Gastrocnemius medialis (tissue), 4 donors: ENCODE results near the gene XRRA1. TPM values are rescaled to one million over a fixed set of nuclear protein-coding genes. Genes with fewer than 3 reads are reported as not detected.
A peak's percentile ranks its signal among the peaks of the same experiment; 100 is the strongest.

Source experiments
- ATAC-seq, 2 donors: fragments of 150-250 bp; one replicate each; pipeline ENCODE4 v1.9.1; 2016
- DNase-seq, 2 donors: peaks; one replicate each; pipeline ENCODE4 v3.0.0-alpha.2; 2019
- H3K27ac ChIP-seq, 4 donors: fragments of 200-600 bp; sonication (generic); 1 replicate in 1 of 4; 2 replicates in 3 of 4; pipeline ENCODE4 v1.5.1; 2016 to 2018; ENCODE audit warnings: mild to moderate bottlenecking in 2 of 4, moderate library complexity in 1 of 4
- H3K27me3 ChIP-seq, 3 donors: fragments of 200-600 bp; sonication (generic) in 2 of 3; 1 replicate in 1 of 3; 2 replicates in 2 of 3; pipeline versions ENCODE4 v1.5.1 to v1.6.0; 2016 to 2019; ENCODE audit warnings: mild to moderate bottlenecking in 1 of 3, moderate library complexity in 1 of 3
- H3K36me3 ChIP-seq, 2 donors: fragments of 200-600 bp; sonication (generic) in 1 of 2; one replicate each; pipeline ENCODE4 v1.5.1; 2017 to 2018
- H3K4me1 ChIP-seq, 2 donors: fragments of 200-600 bp; sonication (generic) in 1 of 2; one replicate each; pipeline ENCODE4 v1.5.1; 2016 to 2017; ENCODE audit warnings: mild to moderate bottlenecking in 2 of 2
- H3K4me3 ChIP-seq, 4 donors: fragments of 200-600 bp; sonication (generic) in 3 of 4; 1 replicate in 1 of 4; 2 replicates in 3 of 4; pipeline ENCODE4 v1.5.1; 2016 to 2019; ENCODE audit warnings: mild to moderate bottlenecking in 2 of 4
- H3K9me3 ChIP-seq, 3 donors: fragments of 200-600 bp; sonication (generic) in 2 of 3; 1 replicate in 1 of 3; 2 replicates in 2 of 3; pipeline ENCODE4 v1.5.1; 2016 to 2019
- POLR2A ChIP-seq, 2 donors: fragments of 450-650 bp; IDR thresholded peaks; one replicate each; pipeline ENCODE4 v1.6.1; 2017; ENCODE audit warnings: antibody characterized with exemption in 2 of 2, mild to moderate bottlenecking in 2 of 2, moderate library complexity in 2 of 2
- in situ Hi-C, 4 donors: fragments of 200-750 bp; cut with MboI; loops; one replicate each; pipeline versions ENCODE4 v1.15.0 to v1.8.0; 2017; ENCODE audit warnings: low sequenced_read_pairs in 4 of 4
- intact Hi-C: fragments of 100-400 bp; cut with DNase I; formaldehyde crosslinking; loops from one replicate; pipeline ENCODE4 v1.15.1; 2023; ENCODE audit warnings: low total_unique reads
- total RNA-seq, 4 donors: library from RNA; depleted of rRNA; stranded (reverse); fragments of >200 nt; gene quantifications; one replicate each; pipeline versions ENCODE4 v1.1.0 to v1.2.3, GENCODE V29; 2016
- TF ChIP-seq, protein P1 (sequence below), 5 experiments: fragments of 450-650 bp in 3 of 5; fragments of 200-600 bp in 2 of 5; sonication (generic) in 2 of 5; IDR thresholded peaks in 4 of 5; conservative IDR thresholded peaks in 1 of 5; 1 replicate in 4 of 5; 2 replicates in 1 of 5; pipeline ENCODE4 v1.5.1; 2016 to 2019; ENCODE audit warnings: antibody characterized with exemption in 5 of 5, mild to moderate bottlenecking in 3 of 5, moderate library complexity in 3 of 5

Gene XRRA1
- total RNA-seq, 4 donors from 2014 or later, result 7.8 to 16.8 (median 8.8) TPM

DNA sequence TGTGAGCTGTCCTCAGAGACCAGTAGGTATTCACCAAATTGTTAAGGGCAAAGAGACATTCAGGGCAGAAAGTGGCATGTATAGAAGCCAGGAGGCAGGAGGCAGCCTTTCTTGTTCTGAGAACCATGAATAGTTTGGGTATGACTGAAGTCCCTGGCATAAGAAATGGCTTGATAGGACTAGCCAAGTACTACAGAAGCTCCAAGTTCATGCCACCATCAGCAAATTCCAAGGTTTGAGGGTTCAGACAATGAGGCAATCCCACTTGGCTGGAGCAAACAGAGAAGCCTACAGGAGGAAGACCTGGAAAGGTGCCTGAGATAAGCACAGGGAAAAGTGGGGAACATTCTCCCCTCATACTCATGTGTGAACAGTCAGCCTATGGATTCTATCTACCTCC lies 25.8 kb downstream of the XRRA1 start:
- Histone ChIP-seq H3K27me3 (no peaks in the 10 kb centered on the region), H3K4me1 (peaks cover 6 to 20% of the 10 kb centered on the region in 2 donors)
- in situ Hi-C loops, result loop anchor here in 1 of 4 donors (10.0 kb wide), 2 partner anchors 102 to 322 kb away; partner anchors contain the start of gene TPBGL

DNA sequence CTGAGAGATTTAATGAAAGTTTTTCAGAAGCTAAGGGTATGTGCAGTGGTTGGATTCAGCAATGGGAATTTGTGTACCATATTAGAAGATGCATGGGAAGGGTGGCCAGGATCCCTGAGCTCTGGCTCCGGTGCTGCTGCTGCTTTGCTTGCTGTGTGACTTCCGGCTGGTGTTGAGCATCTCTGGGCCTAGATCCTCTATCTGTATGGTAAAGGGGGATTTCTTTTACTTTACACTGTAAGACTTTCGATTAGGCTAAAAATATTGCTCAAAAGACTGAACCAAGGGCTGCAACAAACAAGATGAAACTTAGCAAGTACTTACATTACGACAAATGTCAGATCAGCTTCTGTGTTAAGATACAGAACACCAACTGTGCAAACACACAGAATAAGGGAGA lies 39.1 kb downstream of the XRRA1 start:
- H3K27ac ChIP-seq, result no peak overlapping the region
- peaks cover 0 to 21% of the 10 kb centered on the region in 2 donors for H3K36me3 ChIP-seq

More for the DNA sequence above, 25.8 kb downstream of the XRRA1 start:
- no peak for TF ChIP-seq POLR2A (IDR thresholded peaks at IDR 0.05)
- TF ChIP-seq, protein P1, sequence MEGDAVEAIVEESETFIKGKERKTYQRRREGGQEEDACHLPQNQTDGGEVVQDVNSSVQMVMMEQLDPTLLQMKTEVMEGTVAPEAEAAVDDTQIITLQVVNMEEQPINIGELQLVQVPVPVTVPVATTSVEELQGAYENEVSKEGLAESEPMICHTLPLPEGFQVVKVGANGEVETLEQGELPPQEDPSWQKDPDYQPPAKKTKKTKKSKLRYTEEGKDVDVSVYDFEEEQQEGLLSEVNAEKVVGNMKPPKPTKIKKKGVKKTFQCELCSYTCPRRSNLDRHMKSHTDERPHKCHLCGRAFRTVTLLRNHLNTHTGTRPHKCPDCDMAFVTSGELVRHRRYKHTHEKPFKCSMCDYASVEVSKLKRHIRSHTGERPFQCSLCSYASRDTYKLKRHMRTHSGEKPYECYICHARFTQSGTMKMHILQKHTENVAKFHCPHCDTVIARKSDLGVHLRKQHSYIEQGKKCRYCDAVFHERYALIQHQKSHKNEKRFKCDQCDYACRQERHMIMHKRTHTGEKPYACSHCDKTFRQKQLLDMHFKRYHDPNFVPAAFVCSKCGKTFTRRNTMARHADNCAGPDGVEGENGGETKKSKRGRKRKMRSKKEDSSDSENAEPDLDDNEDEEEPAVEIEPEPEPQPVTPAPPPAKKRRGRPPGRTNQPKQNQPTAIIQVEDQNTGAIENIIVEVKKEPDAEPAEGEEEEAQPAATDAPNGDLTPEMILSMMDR (IDR thresholded peaks at IDR 0.05 in 4 of 5, conservative IDR thresholded peaks at IDR 0.05 in 1 of 5), result no peak
- Histone ChIP-seq H3K9me3 (no peaks in the 10 kb centered on the region), H3K36me3 (peaks cover 0 to 33% of the 10 kb centered on the region in 2 donors), H3K27ac (no peak overlapping the region), H3K4me3 (no peak overlapping the region)
- intact Hi-C loops, result loop anchor here (10.0 kb wide), 1 partner anchor 282 kb away; no protein-coding TSS in a partner anchor
- DNase-seq (no peak), ATAC-seq (peak in 1 of 2 donors; percentile 26)

DNA sequence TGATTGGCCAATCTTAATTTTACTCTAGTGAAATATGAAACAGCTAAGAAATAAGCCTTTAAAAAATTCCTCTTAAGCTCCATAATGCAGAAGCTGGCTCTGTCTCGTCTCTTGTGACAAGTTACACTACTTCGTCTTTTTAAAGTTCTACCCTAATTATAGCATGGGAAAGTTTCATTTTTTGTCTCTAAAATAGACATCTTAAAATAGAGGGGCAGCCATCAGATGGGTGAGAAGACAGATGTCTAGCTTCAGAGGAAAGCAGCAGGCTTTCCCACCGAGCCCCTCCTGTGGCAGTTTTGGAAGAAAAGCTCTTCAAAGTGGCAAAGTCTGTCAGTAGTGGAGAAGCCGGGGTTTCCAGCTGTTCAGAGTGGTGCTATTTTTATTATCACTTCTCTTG lies 39.5 kb downstream of the XRRA1 start:
- H3K9me3 ChIP-seq, result no peaks in the 10 kb centered on the region
- intact Hi-C loops (no loop called here), in situ Hi-C loops (no loop called here)
- H3K4me1 ChIP-seq, result peaks cover 0 to 9% of the 10 kb centered on the region in 2 donors
- ATAC-seq (no peak), DNase-seq (no peak)
- no peaks in the 10 kb centered on the region for H3K27me3 ChIP-seq
- no peak overlapping the region for H3K27ac ChIP-seq
- no peak for TF ChIP-seq POLR2A (IDR thresholded peaks at IDR 0.05)
- TF ChIP-seq, protein P1 (IDR thresholded peaks at IDR 0.05 in 4 of 5, conservative IDR thresholded peaks at IDR 0.05 in 1 of 5), result no peak
- H3K4me3 ChIP-seq, result no peak overlapping the region
- H3K36me3 ChIP-seq, result peaks cover 0 to 21% of the 10 kb centered on the region in 2 donors

More for the DNA sequence above, 39.1 kb downstream of the XRRA1 start:
- in situ Hi-C loops, result no loop called here
- intact Hi-C loops, result no loop called here
- ATAC-seq (no peak), DNase-seq (no peak)
- no peak for TF ChIP-seq POLR2A (IDR thresholded peaks at IDR 0.05)
- TF ChIP-seq, protein P1 (IDR thresholded peaks at IDR 0.05 in 4 of 5, conservative IDR thresholded peaks at IDR 0.05 in 1 of 5), result no peak
- no peaks in the 10 kb centered on the region for H3K9me3 ChIP-seq
- no peak overlapping the region for H3K4me3 ChIP-seq
- no peaks in the 10 kb centered on the region for H3K27me3 ChIP-seq
- H3K4me1 ChIP-seq, result peaks cover 0 to 7% of the 10 kb centered on the region in 2 donors

DNA sequence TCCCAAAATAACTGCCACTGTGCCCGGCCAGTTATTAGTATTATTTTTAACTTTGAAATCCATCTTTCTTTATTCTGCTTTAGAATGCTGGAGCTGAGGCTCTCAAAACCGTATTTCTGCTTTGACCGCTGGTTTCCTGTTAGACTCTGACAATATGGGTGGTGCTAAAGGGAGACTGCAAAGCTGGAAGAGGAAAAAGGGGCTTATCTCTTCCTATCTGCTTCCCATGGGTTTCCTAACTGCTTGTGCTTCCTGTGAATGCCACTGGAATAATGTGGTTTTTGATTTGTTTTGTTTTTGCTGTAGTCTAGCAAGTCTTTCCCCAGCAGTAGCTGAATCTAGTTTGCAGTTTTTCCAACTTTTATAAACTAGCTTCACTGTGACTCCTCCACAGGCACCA lies 43.6 kb downstream of the XRRA1 start:
- DNase-seq (no peak), ATAC-seq (no peak)
- no peak overlapping the region for H3K4me3 ChIP-seq
- intact Hi-C loops, result no loop called here
- no peaks in the 10 kb centered on the region for H3K27me3 ChIP-seq
- in situ Hi-C loops, result no loop called here
- H3K4me1 ChIP-seq, result peaks cover 0 to 9% of the 10 kb centered on the region in 2 donors
- no peaks in the 10 kb centered on the region for H3K9me3 ChIP-seq
- no peak for TF ChIP-seq POLR2A (IDR thresholded peaks at IDR 0.05)
- TF ChIP-seq, protein P1 (IDR thresholded peaks at IDR 0.05 in 4 of 5, conservative IDR thresholded peaks at IDR 0.05 in 1 of 5), result no peak
- peaks cover 0 to 29% of the 10 kb centered on the region in 2 donors for H3K36me3 ChIP-seq
- H3K27ac ChIP-seq, result peak overlapping the region in 1 of 4 donors; percentile 26

DNA sequence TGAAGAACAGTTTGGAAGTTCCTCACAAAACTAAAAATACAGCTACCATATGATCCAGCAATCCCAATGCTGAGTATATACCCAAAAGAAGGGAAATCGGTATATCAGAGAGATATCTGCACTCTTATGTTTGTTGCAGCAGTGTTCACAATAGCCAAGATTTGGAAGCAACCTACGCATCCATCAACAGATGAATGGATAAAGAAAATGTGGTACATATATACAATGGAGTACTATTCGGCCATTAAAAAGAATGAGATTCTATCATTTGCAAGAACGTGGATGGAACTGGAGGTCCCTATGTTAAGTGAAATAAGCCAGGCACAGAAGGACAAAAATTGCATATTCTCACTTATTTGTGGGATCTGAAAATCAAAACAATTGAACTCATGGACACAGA lies 46.5 kb downstream of the XRRA1 start:
- H3K4me1 ChIP-seq, result peaks cover 0 to 9% of the 10 kb centered on the region in 2 donors
- intact Hi-C loops (no loop called here), in situ Hi-C loops (no loop called here)
- no peak overlapping the region for H3K4me3 ChIP-seq
- H3K27me3 ChIP-seq, result no peaks in the 10 kb centered on the region
- no peak for ATAC-seq
- H3K27ac ChIP-seq, result no peak overlapping the region
- H3K9me3 ChIP-seq, result peaks cover 0 to 3% (median 0%) of the 10 kb centered on the region in 3 donors
- TF ChIP-seq, protein P1 (IDR thresholded peaks at IDR 0.05 in 4 of 5, conservative IDR thresholded peaks at IDR 0.05 in 1 of 5), result no peak
- TF ChIP-seq POLR2A (IDR thresholded peaks at IDR 0.05), result no peak
- DNase-seq, result no peak
- H3K36me3 ChIP-seq, result peaks cover 0 to 8% of the 10 kb centered on the region in 2 donors
